GM12878 (cell line): ENCODE measurements around the gene TTC23. TPM values are rescaled to one million over a fixed set of nuclear protein-coding genes. Genes with fewer than 3 reads are reported as not detected.

Experiments
- ATAC-seq: fragments of 200-7000 bp; cut with Tn5 transposase; 3 replicates; pipeline ENCODE4 v1.9.1; 2020; ENCODE audit warnings: mild to moderate bottlenecking, moderate library complexity
- BruUV-seq: library from RNA; stranded (reverse); fragments of 400-500 nt; replicated peaks from 2 replicates; lab custom pipeline; 2021; lab: Mats Ljungman, UMichigan
- CTCF ChIA-PET: fragments of 300-600 bp; sonication (Branson Sonifier 250); formaldehyde crosslinking; extraction: SDS; loops from one replicate; lab custom pipeline; 2021; ENCODE audit warnings: inconsistent platforms; lab: Yijun Ruan, JAX
- POLR2A ChIA-PET: fragments of 350-600 bp; formaldehyde crosslinking; extraction: SDS; loops from one replicate; lab custom pipeline; 2021; ENCODE audit warnings: inconsistent platforms; lab: Charles Lee
- RAD21 ChIA-PET: fragments of 300-600 bp; sonication (Branson Sonifier 250); formaldehyde crosslinking; loops from one replicate; lab custom pipeline; 2023; ENCODE audit warnings: antibody characterized with exemption; ENCODE audit not compliant: unreplicated experiment; lab: Charles Lee
- SMC1A ChIA-PET: fragments of 300-600 bp; sonication (Branson Sonifier 250); formaldehyde crosslinking; loops from one replicate; lab custom pipeline; 2023; ENCODE audit not compliant: unreplicated experiment, uncharacterized antibody; lab: Charles Lee
- DNase-seq: peaks from one replicate; pipeline ENCODE4 v3.0.0-alpha.2; 2011; ENCODE audit warnings: low read depth, low spot score
- FAIRE-seq: peaks from 3 replicates; lab custom pipeline; 2011; peaks lifted over from hg19 to GRCh38; lab: Jason Lieb, UNC
- H2AFZ ChIP-seq: 2 replicates; pipeline ENCODE4 v1.6.0; 2011; ENCODE audit warnings: low read depth, low read length, control low read depth; ENCODE audit not compliant: control insufficient read depth
- H3K27ac ChIP-seq: 2 replicates; pipeline ENCODE4 v1.5.1; 2011; ENCODE audit warnings: control low read depth; ENCODE audit not compliant: control insufficient read depth, insufficient read depth
- H3K27me3 ChIP-seq, 2 experiments: replicated peaks in 1 of 2; 2 replicates each; pipeline versions ENCODE4 v1.6.0 to v1.6.1; 2011; ENCODE audit warnings: low read length in 1 of 2; ENCODE audit not compliant: control insufficient read depth in 2 of 2, insufficient read depth in 2 of 2
- H3K36me3 ChIP-seq, 2 experiments: 2 replicates each; pipeline ENCODE4 v1.5.1; 2011; ENCODE audit warnings: low read length in 1 of 2; ENCODE audit not compliant: control insufficient read depth in 2 of 2, insufficient read depth in 2 of 2
- H3K4me1 ChIP-seq: 2 replicates; pipeline ENCODE4 v1.6.1; 2011; ENCODE audit warnings: mild to moderate bottlenecking, low read length, moderate library complexity, mixed read lengths; ENCODE audit not compliant: control insufficient read depth, insufficient read depth
- H3K4me2 ChIP-seq: 2 replicates; pipeline ENCODE4 v1.6.0; 2011; ENCODE audit warnings: control low read depth; ENCODE audit not compliant: control insufficient read depth, insufficient read depth
- H3K4me3 ChIP-seq: fragments of 200-600 bp; sonication (generic); 2 replicates; pipeline ENCODE4 v1.5.1; 2016
- H3K79me2 ChIP-seq: 2 replicates; pipeline ENCODE4 v1.6.0; 2011; ENCODE audit warnings: low read length; ENCODE audit not compliant: control insufficient read depth, insufficient read depth
- H3K9ac ChIP-seq: 2 replicates; pipeline ENCODE4 v1.8.0; 2011; ENCODE audit warnings: low read length, control low read depth, mixed read lengths; ENCODE audit not compliant: control insufficient read depth, insufficient read depth
- H3K9me3 ChIP-seq: replicated peaks from 3 replicates; pipeline ENCODE4 v1.5.1; 2011; ENCODE audit warnings: mild to moderate bottlenecking, low read length; ENCODE audit not compliant: control insufficient read depth, insufficient read depth
- H4K20me1 ChIP-seq: 2 replicates; pipeline ENCODE4 v1.6.0; 2011; ENCODE audit not compliant: control insufficient read depth, insufficient read depth
- KLF5 ChIP-seq: fragments of 450-650 bp; IDR thresholded peaks from 2 replicates; pipeline ENCODE4 v1.6.1; 2014; ENCODE audit warnings: mild to moderate bottlenecking; ENCODE audit not compliant: partially characterized antibody
- PAX5 ChIP-seq: IDR thresholded peaks from 2 replicates; pipeline ENCODE4 v1.6.1; 2011; ENCODE audit warnings: low read depth, low read length, borderline replicate concordance
- RUNX3 ChIP-seq: IDR thresholded peaks from 2 replicates; pipeline ENCODE4 v1.6.1; 2012; ENCODE audit warnings: low read length, inconsistent platforms
- WGBS: methylation state at CpG from one replicate; pipeline ENCODE4 v1.1.6; 2016; ENCODE audit warnings: low lambda C conversion rate; ENCODE audit not compliant: insufficient replicate concordance, insufficient coverage; ENCODE audit errors: missing lambda C conversion rate; 5-methylcytosine and 5-hydroxymethylcytosine counted together
- in situ Hi-C: fragments of 300-500 bp; cut with MboI; formaldehyde crosslinking; loops from 9 replicates; pipeline ENCODE4 v1.14.3; 2018; ENCODE audit warnings: mixed read lengths
- intact Hi-C: fragments of 100-400 bp; cut with micrococcal nuclease; formaldehyde crosslinking; loops from one replicate; pipeline ENCODE4 v1.14.2; 2022; ENCODE audit not compliant: unreplicated experiment
- polyA plus RNA-seq, 11 experiments: library from polyadenylated mRNA; depleted of rRNA in 4 of 11; unstranded in 6 of 11; stranded (reverse) in 5 of 11; fragments of >200 nt; fragmentation: Nextera tagmentation in 4 of 11; fragmentation: Illumina TruSeq in 1 of 11; extraction: Ambion mirVana in 4 of 11; extraction: Trizol in 1 of 11; gene quantifications; 1 replicate in 1 of 11; 2 replicates in 10 of 11; pipeline versions ENCODE4 v1.2.1 to v1.2.3, GENCODE V29; 2011 to 2016; ENCODE audit warnings: inconsistent platforms in 2 of 11, missing spikeins in 2 of 11, low read depth in 1 of 11
- total RNA-seq, 4 experiments: library from RNA; depleted of rRNA in 3 of 4; stranded (reverse); fragments of >200 nt in 3 of 4; fragmentation: Illumina TruSeq in 1 of 4; extraction: Trizol in 1 of 4; gene quantifications; 2 replicates each; pipeline versions ENCODE4 v1.2.1 to v1.2.3, GENCODE V29; 2013 to 2021
- TF ChIP-seq, protein P1 (sequence below): fragments of 150-350 bp; IDR thresholded peaks from 2 replicates; pipeline ENCODE4 v1.6.1; 2014; ENCODE audit warnings: mild to moderate bottlenecking, low read depth, low read length
- TF ChIP-seq, protein P2 (sequence below): fragments of 450-650 bp; IDR thresholded peaks from 2 replicates; pipeline ENCODE4 v1.6.1; 2017; ENCODE audit warnings: antibody characterized with exemption, mild to moderate bottlenecking, moderate library complexity
- TF ChIP-seq, protein P3 (sequence below): fragments of 450-650 bp; IDR thresholded peaks from 2 replicates; pipeline ENCODE4 v1.6.1; 2016; ENCODE audit warnings: mild to moderate bottlenecking

TTC23 gene
- total and polyA plus RNA-seq, 10 of the 15 experiments (the other 5 are each of a cell fraction or from before 2014, with no cell fraction given) = 1.2 to 9.0 (median 6.5) TPM

DNA sequence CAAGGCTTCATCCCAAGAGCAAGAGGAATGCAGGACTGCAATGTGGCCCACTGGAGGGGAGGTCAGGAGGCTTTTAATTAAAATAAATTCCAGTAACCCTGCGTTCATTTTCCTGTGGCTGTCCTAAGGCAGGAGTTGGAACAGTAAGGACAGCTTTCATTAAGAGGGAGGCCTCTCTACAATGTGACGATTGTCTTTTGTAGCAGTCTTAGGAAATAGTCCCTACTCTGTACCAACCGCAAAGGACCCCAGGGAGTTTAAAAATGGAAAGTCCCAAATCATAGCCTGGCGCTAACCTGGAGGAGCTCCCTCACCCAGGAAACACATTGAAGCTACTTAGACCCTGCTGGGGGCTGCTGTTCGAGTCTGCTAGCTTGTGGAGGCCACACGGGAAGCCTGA lies 81.7 kb downstream of the TTC23 start (continued):
- TF ChIP-seq KLF5 (no peak), RUNX3 (peak; percentile 69), PAX5 (no peak)
- TF ChIP-seq, protein P1, sequence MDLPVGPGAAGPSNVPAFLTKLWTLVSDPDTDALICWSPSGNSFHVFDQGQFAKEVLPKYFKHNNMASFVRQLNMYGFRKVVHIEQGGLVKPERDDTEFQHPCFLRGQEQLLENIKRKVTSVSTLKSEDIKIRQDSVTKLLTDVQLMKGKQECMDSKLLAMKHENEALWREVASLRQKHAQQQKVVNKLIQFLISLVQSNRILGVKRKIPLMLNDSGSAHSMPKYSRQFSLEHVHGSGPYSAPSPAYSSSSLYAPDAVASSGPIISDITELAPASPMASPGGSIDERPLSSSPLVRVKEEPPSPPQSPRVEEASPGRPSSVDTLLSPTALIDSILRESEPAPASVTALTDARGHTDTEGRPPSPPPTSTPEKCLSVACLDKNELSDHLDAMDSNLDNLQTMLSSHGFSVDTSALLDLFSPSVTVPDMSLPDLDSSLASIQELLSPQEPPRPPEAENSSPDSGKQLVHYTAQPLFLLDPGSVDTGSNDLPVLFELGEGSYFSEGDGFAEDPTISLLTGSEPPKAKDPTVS = no peak

DNA sequence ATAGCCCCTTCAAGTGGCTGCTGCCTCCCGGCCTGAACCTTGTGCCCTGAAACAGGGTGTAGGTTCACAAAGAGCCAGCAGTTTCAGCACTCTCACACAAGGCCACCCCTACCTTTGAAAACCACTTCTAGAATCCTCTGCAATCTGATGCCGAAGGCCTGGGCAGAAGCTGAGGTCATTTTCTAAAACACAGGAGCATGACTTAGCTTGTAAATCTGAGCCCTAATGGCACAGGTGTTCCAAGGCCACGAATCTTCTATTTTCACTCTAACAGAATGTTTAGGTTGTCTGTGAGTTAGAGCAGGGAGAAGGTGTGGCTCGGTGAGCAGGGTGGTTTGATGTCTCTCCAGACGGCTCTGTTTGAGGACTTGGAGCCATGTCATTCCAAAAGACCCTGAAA lies 82.2 kb downstream of the TTC23 start:
- no peak overlapping the region for H3K9ac ChIP-seq
- no peaks in the 10 kb centered on the region for H3K9me3 ChIP-seq
- ChIA-PET SMC1A (interaction anchor here (1.1 to 1.7 kb wide), 6 partner anchors 9 to 60 kb away, joined by 3 to 6 read pairs (median 4); no protein-coding TSS in a partner anchor), CTCF (interaction anchor here (0.7 to 1.8 kb wide), 4 partner anchors 12 to 66 kb away, joined by 3 to 5 read pairs (median 4); no protein-coding TSS in a partner anchor), RAD21 (interaction anchor here (1.0 kb wide), 1 partner anchor 59 kb away, joined by 4 read pairs; no protein-coding TSS in a partner anchor), POLR2A (no interaction called here)
- ATAC-seq (0 out of 3 replicates have a peak, but pooled peaks have one; percentile 3), FAIRE-seq (no peak), DNase-seq (no peak)
- H3K4me3 ChIP-seq = no peak overlapping the region
- in situ Hi-C loops = no loop called here
- intact Hi-C loops = no loop called here
- H3K36me3 ChIP-seq = no peaks in the 10 kb centered on the region
- BruUV-seq = no TSS peak
- H2AFZ ChIP-seq = no peak overlapping the region
- WGBS = 77% methylated on average over 5 of the region's 5 CpGs
- no peak overlapping the region; the same call in 1 of the 2 replicates for H3K27ac ChIP-seq
- TF ChIP-seq, protein P2, sequence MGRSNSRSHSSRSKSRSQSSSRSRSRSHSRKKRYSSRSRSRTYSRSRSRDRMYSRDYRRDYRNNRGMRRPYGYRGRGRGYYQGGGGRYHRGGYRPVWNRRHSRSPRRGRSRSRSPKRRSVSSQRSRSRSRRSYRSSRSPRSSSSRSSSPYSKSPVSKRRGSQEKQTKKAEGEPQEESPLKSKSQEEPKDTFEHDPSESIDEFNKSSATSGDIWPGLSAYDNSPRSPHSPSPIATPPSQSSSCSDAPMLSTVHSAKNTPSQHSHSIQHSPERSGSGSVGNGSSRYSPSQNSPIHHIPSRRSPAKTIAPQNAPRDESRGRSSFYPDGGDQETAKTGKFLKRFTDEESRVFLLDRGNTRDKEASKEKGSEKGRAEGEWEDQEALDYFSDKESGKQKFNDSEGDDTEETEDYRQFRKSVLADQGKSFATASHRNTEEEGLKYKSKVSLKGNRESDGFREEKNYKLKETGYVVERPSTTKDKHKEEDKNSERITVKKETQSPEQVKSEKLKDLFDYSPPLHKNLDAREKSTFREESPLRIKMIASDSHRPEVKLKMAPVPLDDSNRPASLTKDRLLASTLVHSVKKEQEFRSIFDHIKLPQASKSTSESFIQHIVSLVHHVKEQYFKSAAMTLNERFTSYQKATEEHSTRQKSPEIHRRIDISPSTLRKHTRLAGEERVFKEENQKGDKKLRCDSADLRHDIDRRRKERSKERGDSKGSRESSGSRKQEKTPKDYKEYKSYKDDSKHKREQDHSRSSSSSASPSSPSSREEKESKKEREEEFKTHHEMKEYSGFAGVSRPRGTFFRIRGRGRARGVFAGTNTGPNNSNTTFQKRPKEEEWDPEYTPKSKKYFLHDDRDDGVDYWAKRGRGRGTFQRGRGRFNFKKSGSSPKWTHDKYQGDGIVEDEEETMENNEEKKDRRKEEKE = no peak
- TF ChIP-seq, protein P3, sequence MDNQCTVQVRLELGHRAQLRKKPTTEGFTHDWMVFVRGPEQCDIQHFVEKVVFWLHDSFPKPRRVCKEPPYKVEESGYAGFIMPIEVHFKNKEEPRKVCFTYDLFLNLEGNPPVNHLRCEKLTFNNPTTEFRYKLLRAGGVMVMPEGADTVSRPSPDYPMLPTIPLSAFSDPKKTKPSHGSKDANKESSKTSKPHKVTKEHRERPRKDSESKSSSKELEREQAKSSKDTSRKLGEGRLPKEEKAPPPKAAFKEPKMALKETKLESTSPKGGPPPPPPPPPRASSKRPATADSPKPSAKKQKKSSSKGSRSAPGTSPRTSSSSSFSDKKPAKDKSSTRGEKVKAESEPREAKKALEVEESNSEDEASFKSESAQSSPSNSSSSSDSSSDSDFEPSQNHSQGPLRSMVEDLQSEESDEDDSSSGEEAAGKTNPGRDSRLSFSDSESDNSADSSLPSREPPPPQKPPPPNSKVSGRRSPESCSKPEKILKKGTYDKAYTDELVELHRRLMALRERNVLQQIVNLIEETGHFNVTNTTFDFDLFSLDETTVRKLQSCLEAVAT = 0 out of 2 replicates have a peak, but pooled peaks have one; percentile 29
- H4K20me1 ChIP-seq = no peaks in the 10 kb centered on the region
- H3K27me3 ChIP-seq = no peaks in the 10 kb centered on the region
- no peaks in the 10 kb centered on the region for H3K79me2 ChIP-seq
- H3K4me2 ChIP-seq = no peak overlapping the region
- peaks cover 14% of the 10 kb centered on the region; the same call in 1 of the 2 replicates for H3K4me1 ChIP-seq
